NB4 (cell line): ENCODE measurements around the gene SLC43A2.
"Not testable (repeated sequence)": the region's sequence is repeated elsewhere in the genome, so short reads cannot be mapped to it uniquely, and the experiment has no call there.

Experiments
- DNase-seq: peaks from one replicate; pipeline ENCODE4 v3.0.0; 2010; ENCODE audit warnings: low read depth
- H3K4me3 ChIP-seq: one replicate; pipeline ENCODE4 v1.5.1; 2011; ENCODE audit warnings: mild to moderate bottlenecking, low read depth, low read length, moderate library complexity
- CTCF ChIP-seq: IDR thresholded peaks from one replicate; pipeline ENCODE4 v1.5.1; 2012; ENCODE audit warnings: low read depth, low read length
- MAX ChIP-seq: IDR thresholded peaks from 2 replicates; pipeline ENCODE4 v1.6.1; 2011; ENCODE audit warnings: low read depth, low read length
- MYC ChIP-seq: IDR thresholded peaks from 2 replicates; pipeline ENCODE4 v1.6.1; 2011; ENCODE audit warnings: low read depth, low read length
- POLR2A ChIP-seq: IDR thresholded peaks from 2 replicates; pipeline ENCODE4 v1.6.1; 2011; ENCODE audit warnings: mild to moderate bottlenecking; ENCODE audit not compliant: insufficient read length; ENCODE audit errors: extremely low read depth

SLC43A2 gene

GRCh38 chr17:1539811-1540210 lies 88.8 kb downstream of the SLC43A2 start:
- no peak overlapping the region for H3K4me3 ChIP-seq
- TF ChIP-seq POLR2A: no peak
- TF ChIP-seq MAX: no peak
- TF ChIP-seq MYC: no peak
- TF ChIP-seq CTCF: no peak
- no peak for DNase-seq

GRCh38 chr17:1535737-1536136 lies 92.9 kb downstream of the SLC43A2 start:
- no peak for DNase-seq
- H3K4me3 ChIP-seq: no peak overlapping the region
- TF ChIP-seq CTCF: no peak

GRCh38 chr17:1533661-1534325 lies 94.8 kb downstream of the SLC43A2 start:
- no peak overlapping the region for H3K4me3 ChIP-seq
- no peak for DNase-seq
- no peak for TF ChIP-seq MAX

- H3K4me3 ChIP-seq: no peak overlapping the region
- DNase-seq: peak; percentile 65
- no peak for TF ChIP-seq MYC
- TF ChIP-seq CTCF: peak; percentile 54
These were observed 95.6 kb downstream of the SLC43A2 start for GRCh38 chr17:1532836-1533602.

GRCh38 chr17:1529863-1530262 lies 98.8 kb downstream of the SLC43A2 start:
- TF ChIP-seq MAX (no peak), MYC (no peak), CTCF (no peak), POLR2A (no peak)
- H3K4me3 ChIP-seq: no peak overlapping the region
- DNase-seq: no peak

GRCh38 chr17:1526876-1527275 lies 101.8 kb downstream of the SLC43A2 start:
- not testable (repeated sequence) for DNase-seq

GRCh38 chr17:1522626-1523025 lies 106.0 kb downstream of the SLC43A2 start:
- DNase-seq: no peak
- no peak overlapping the region for H3K4me3 ChIP-seq
- TF ChIP-seq MAX (no peak), MYC (no peak), CTCF (no peak), POLR2A (no peak)

More at GRCh38 chr17:1526876-1527275, 101.8 kb downstream of the SLC43A2 start:
- not testable (repeated sequence) for H3K4me3 ChIP-seq
